HCT116 (cell line): ENCODE data around the gene ITK. TPM values are rescaled to one million over a fixed set of nuclear protein-coding genes. Genes with fewer than 3 reads are reported as not detected.

Experiments
- ATAC-seq: fragments of 200-7000 bp; cut with Tn5 transposase; 2 replicates; pipeline ENCODE4 v1.9.1; 2020; ENCODE audit warnings: mild to moderate bottlenecking, moderate library complexity
- BruUV-seq: library from RNA; stranded (reverse); fragments of 400-500 nt; replicated peaks from 2 replicates; lab custom pipeline; 2021; lab: Mats Ljungman, UMichigan
- CTCF ChIA-PET: fragments of 300-600 bp; sonication (Branson Sonifier 250); formaldehyde crosslinking; loops from one replicate; lab custom pipeline; 2021; ENCODE audit warnings: antibody characterized with exemption; lab: Charles Lee
- POLR2A ChIA-PET: fragments of 300-600, 350-600 bp; sonication (Branson Sonifier 250); formaldehyde crosslinking; loops from one replicate; lab custom pipeline; 2021; ENCODE audit warnings: antibody characterized with exemption; lab: Charles Lee
- RAD21 ChIA-PET, 2 experiments: fragments of 300-600 bp; sonication (Branson Sonifier 250); formaldehyde crosslinking; loops; one replicate each; lab custom pipeline; 2023; ENCODE audit warnings: low total read pairs in 2 of 2; ENCODE audit not compliant: uncharacterized antibody in 2 of 2, unreplicated experiment in 2 of 2, low non-redundant PET in 1 of 2; lab: Charles Lee
- DNase-seq: peaks from one replicate; pipeline ENCODE4 v3.0.0-alpha.2; 2010; ENCODE audit warnings: low read depth, low spot score
- H2AFZ ChIP-seq: fragments of 200-600 bp; shearing (Covaris generic), sonication (generic); 2 replicates; pipeline ENCODE4 v1.6.1; 2017; ENCODE audit warnings: low read depth, mixed run types, mixed read lengths, antibody characterized with exemption, low read length; ENCODE audit not compliant: poor library complexity, severe bottlenecking
- H3K27ac ChIP-seq: 2 replicates; pipeline ENCODE4 v1.5.1; 2012; ENCODE audit warnings: low read depth, low read length
- H3K27me3 ChIP-seq: fragments of 200-600 bp; sonication (generic); 2 replicates; pipeline ENCODE4 v1.6.1; 2016; ENCODE audit warnings: mixed run types, low read length, mixed read lengths; ENCODE audit not compliant: insufficient read depth
- H3K36me3 ChIP-seq, 2 experiments: fragments of 200-500 bp in 1 of 2; fragments of 200-600 bp in 1 of 2; sonication (Bioruptor generic) in 1 of 2; sonication (generic) in 1 of 2; 2 replicates each; pipeline versions ENCODE4 v1.5.1 to v1.6.1; 2014 to 2016; ENCODE audit warnings: low read length in 2 of 2, inconsistent platforms in 1 of 2, mixed read lengths in 1 of 2, mixed run types in 1 of 2; ENCODE audit not compliant: insufficient read depth in 2 of 2, control insufficient read depth in 1 of 2
- H3K4me1 ChIP-seq, 2 experiments: fragments of 200-600 bp in 1 of 2; sonication (generic) in 1 of 2; 2 replicates each; pipeline versions ENCODE4 v1.5.1 to v1.6.1; 2012 to 2017; ENCODE audit warnings: low read length in 2 of 2, inconsistent platforms in 1 of 2, mild to moderate bottlenecking in 1 of 2, mixed read lengths in 1 of 2, mixed run types in 1 of 2, moderate library complexity in 1 of 2; ENCODE audit not compliant: insufficient read depth in 2 of 2, control insufficient read depth in 1 of 2
- H3K4me2 ChIP-seq: fragments of 200-600 bp; sonication (generic); 2 replicates; pipeline ENCODE4 v1.6.1; 2017; ENCODE audit warnings: mixed run types, low read length, mixed read lengths
- H3K4me3 ChIP-seq, 2 experiments: fragments of 200-600 bp in 1 of 2; sonication (generic) in 1 of 2; replicated peaks in 1 of 2; 2 replicates each; pipeline ENCODE4 v1.5.1; 2011 to 2016; ENCODE audit warnings: low read length in 2 of 2, control low read depth in 1 of 2, low read depth in 1 of 2, mild to moderate bottlenecking in 1 of 2, mixed read lengths in 1 of 2, mixed run types in 1 of 2
- H3K79me2 ChIP-seq: fragments of 200-600 bp; sonication (generic); 2 replicates; pipeline ENCODE4 v1.6.1; 2017; ENCODE audit warnings: mild to moderate bottlenecking, mixed run types, low read length, moderate library complexity, mixed read lengths; ENCODE audit not compliant: insufficient read depth
- H3K9ac ChIP-seq: fragments of 200-600 bp; sonication (generic); 2 replicates; pipeline ENCODE4 v1.6.1; 2016; ENCODE audit warnings: low read length, mixed read lengths
- H3K9me2 ChIP-seq: fragments of 200-600 bp; sonication (generic), shearing (Covaris generic); 2 replicates; pipeline ENCODE4 v1.6.1; 2017; ENCODE audit warnings: mixed run types, mild to moderate bottlenecking, moderate library complexity; ENCODE audit not compliant: insufficient read depth
- H3K9me3 ChIP-seq, 2 experiments: fragments of 200-500 bp in 1 of 2; fragments of 200-600 bp in 1 of 2; sonication (Bioruptor generic) in 1 of 2; sonication (generic) in 1 of 2; 2 replicates each; pipeline ENCODE4 v1.6.1; 2014 to 2017; ENCODE audit warnings: low read length in 2 of 2, mixed read lengths in 2 of 2, inconsistent platforms in 1 of 2, low read depth in 1 of 2, mild to moderate bottlenecking in 1 of 2, mixed run types in 1 of 2, moderate library complexity in 1 of 2; ENCODE audit not compliant: control insufficient read depth in 1 of 2, insufficient read depth in 1 of 2
- H4K20me1 ChIP-seq: fragments of 200-600 bp; sonication (generic), shearing (Covaris generic); 2 replicates; pipeline ENCODE4 v1.6.1; 2017; ENCODE audit warnings: mixed run types, mild to moderate bottlenecking, moderate library complexity; ENCODE audit not compliant: insufficient read depth
- EGR1 ChIP-seq: IDR thresholded peaks from 2 replicates; pipeline ENCODE4 v1.6.1; 2012; ENCODE audit warnings: low read depth
- ELF1 ChIP-seq: IDR thresholded peaks from 2 replicates; pipeline ENCODE4 v1.6.1; 2012; ENCODE audit warnings: low read depth, borderline replicate concordance
- EZH2 ChIP-seq: fragments of 200-600 bp; sonication (generic); IDR thresholded peaks from 2 replicates; pipeline ENCODE4 v1.6.1; 2017; ENCODE audit warnings: antibody characterized with exemption, mixed run types
- SRF ChIP-seq: IDR thresholded peaks from 2 replicates; pipeline ENCODE4 v1.6.1; 2012; ENCODE audit warnings: low read depth
- ZFX ChIP-seq: fragments of 450-650 bp; IDR thresholded peaks from 2 replicates; pipeline ENCODE4 v1.6.1; 2017
- ZNF274 ChIP-seq: fragments of 200-500 bp; sonication (Bioruptor generic); IDR thresholded peaks from 2 replicates; pipeline ENCODE4 v1.6.1; 2014; ENCODE audit warnings: mild to moderate bottlenecking, low read depth, low read length, inconsistent platforms
- intact Hi-C: fragments of 100-400 bp; cut with micrococcal nuclease; formaldehyde crosslinking; loops from 2 replicates; pipeline ENCODE4 v1.10.0; 2022
- total RNA-seq: library from RNA; stranded (reverse); gene quantifications from one replicate; pipeline ENCODE4 v1.2.1, GENCODE V29; 2021; ENCODE audit not compliant: unreplicated experiment

ITK gene
- total RNA-seq, 1 experiment from 2014 or later, result 0.37 TPM

- BruUV-seq, result no TSS peak
- no peaks in the 10 kb centered on the region for H4K20me1 ChIP-seq
- intact Hi-C loops, result no loop called here
- ChIA-PET RAD21 (no interaction called here), CTCF (interaction anchor here (1.9 kb wide), 1 partner anchor 31 kb away, joined by 4 read pairs; no protein-coding TSS in a partner anchor), POLR2A (no interaction called here)
- no peak overlapping the region for H3K4me3 ChIP-seq
- H3K27me3 ChIP-seq, result no peaks in the 10 kb centered on the region
- H3K4me2 ChIP-seq, result no peak overlapping the region
- TF ChIP-seq ZFX (no peak), EZH2 (no peak), SRF (no peak), ELF1 (no peak)
- no peak overlapping the region for H3K9ac ChIP-seq
- no peak overlapping the region for H3K27ac ChIP-seq
- ATAC-seq (no peak), DNase-seq (no peak)
- H2AFZ ChIP-seq, result no peak overlapping the region
- H3K9me2 ChIP-seq, result no peaks in the 10 kb centered on the region
- no peaks in the 10 kb centered on the region for H3K79me2 ChIP-seq
- H3K36me3 ChIP-seq, result 0 out of 4 replicates have a peak, but pooled peaks cover 0 to 5% of the 10 kb centered on the region in 2 experiments
- no peaks in the 10 kb centered on the region for H3K9me3 ChIP-seq
- H3K4me1 ChIP-seq, result peaks cover 0 to 8% of the 10 kb centered on the region in 2 experiments; a peak in 3 of 4 replicates
Measured at GRCh38 chr5:157285310-157286035, 104.8 kb downstream of the ITK start.

GRCh38 chr5:157286761-157287211, 106.1 kb downstream of the ITK start:
- RAD21 ChIA-PET, result no interaction called here
- no peaks in the 10 kb centered on the region for H3K27me3 ChIP-seq
- H2AFZ ChIP-seq, result no peak overlapping the region
- TF ChIP-seq ZNF274 (no peak), EGR1 (no peak)
- H3K9me3 ChIP-seq, result no peaks in the 10 kb centered on the region
- peaks cover 10 to 19% of the 10 kb centered on the region in 2 experiments for H3K4me1 ChIP-seq
- CTCF ChIA-PET, result interaction anchor here (1.9 kb wide), 1 partner anchor 32 kb away, joined by 4 read pairs; no protein-coding TSS in a partner anchor
- no peak overlapping the region for H3K27ac ChIP-seq
- POLR2A ChIA-PET, result no interaction called here
- intact Hi-C loops, result no loop called here
- H3K79me2 ChIP-seq, result no peaks in the 10 kb centered on the region
- no peak overlapping the region for H3K4me2 ChIP-seq
- no peak overlapping the region for H3K4me3 ChIP-seq
- no peaks in the 10 kb centered on the region; the same call in 1 of the 2 replicates for H3K9me2 ChIP-seq
- BruUV-seq, result no TSS peak
- H4K20me1 ChIP-seq, result no peaks in the 10 kb centered on the region
- no peak for ATAC-seq
- no peak for DNase-seq
- H3K36me3 ChIP-seq, result 0 out of 4 replicates have a peak, but pooled peaks cover 0 to 5% of the 10 kb centered on the region in 2 experiments
- no peak overlapping the region for H3K9ac ChIP-seq
